ENCODE measurements around the gene GARNL3. TPM values are rescaled to one million over a fixed set of nuclear protein-coding genes. Genes with fewer than 3 reads are reported as not detected.

GARNL3 gene
- total RNA-seq, 1 experiment from 2014 or later, result 15.5 TPM

DNA sequence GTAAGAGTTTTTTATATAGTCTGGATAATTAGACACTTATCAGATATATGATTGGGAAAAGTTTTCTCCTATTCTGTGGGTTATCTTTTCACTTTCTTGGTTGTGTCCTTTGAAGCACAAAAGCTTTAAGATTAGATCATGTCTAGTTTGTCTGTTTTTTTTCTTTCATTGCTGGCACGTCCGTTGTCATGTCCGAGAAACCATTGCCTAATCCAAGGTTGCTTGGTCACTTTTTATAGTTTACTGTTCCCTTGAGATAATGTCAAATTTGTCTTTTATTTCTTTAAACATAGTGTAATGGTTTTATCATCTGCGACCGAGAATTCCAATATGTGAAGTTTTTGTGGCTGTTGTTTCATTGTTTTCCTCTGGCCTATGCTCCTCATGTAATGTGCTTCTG lies 28.8 kb downstream of the GARNL3 start:
- H3K4me3 ChIP-seq (ENCODE audit: low read length), result no peak overlapping the region
- H3F3A ChIP-seq (ENCODE audit: low read length, unreplicated experiment), result no peaks in the 10 kb centered on the region
- H3K36me3 ChIP-seq (ENCODE audit: low read depth, low read length), result no peaks in the 10 kb centered on the region
- DNase-seq (no peak), ATAC-seq (no peak)
- ChIA-PET POLR2A (ENCODE audit: unreplicated experiment) (no interaction called here), CTCF (no interaction called here)
- H2AFZ ChIP-seq (ENCODE audit: low read length), result no peak overlapping the region
- no peak overlapping the region for H3K27ac ChIP-seq (ENCODE audit: low read length)
- no peak overlapping the region for H3K4me2 ChIP-seq (ENCODE audit: low read length)
- no TSS peak for BruUV-seq (replicated peaks)
- H3K9ac ChIP-seq (ENCODE audit: low read length), result no peak overlapping the region
- no peaks in the 10 kb centered on the region for H3K9me2 ChIP-seq (replicated peaks; ENCODE audit: low read length)
- peaks cover 9% of the 10 kb centered on the region; the same call in 1 of the 2 replicates for H3K4me1 ChIP-seq (ENCODE audit: insufficient read depth, low read length)
- no peaks in the 10 kb centered on the region for H3K79me2 ChIP-seq (ENCODE audit: low read length)
- intact Hi-C loops (cut with micrococcal nuclease), result no loop called here
- no peaks in the 10 kb centered on the region for H3K9me3 ChIP-seq (ENCODE audit: low read length)
- TF ChIP-seq EZH2 (IDR thresholded peaks at IDR 0.05; ENCODE audit: low read length, unreplicated experiment) (no peak), EZH2phosphoT487 (IDR thresholded peaks at IDR 0.05; ENCODE audit: borderline replicate concordance, low read length) (no peak)
- TF ChIP-seq, protein P1, sequence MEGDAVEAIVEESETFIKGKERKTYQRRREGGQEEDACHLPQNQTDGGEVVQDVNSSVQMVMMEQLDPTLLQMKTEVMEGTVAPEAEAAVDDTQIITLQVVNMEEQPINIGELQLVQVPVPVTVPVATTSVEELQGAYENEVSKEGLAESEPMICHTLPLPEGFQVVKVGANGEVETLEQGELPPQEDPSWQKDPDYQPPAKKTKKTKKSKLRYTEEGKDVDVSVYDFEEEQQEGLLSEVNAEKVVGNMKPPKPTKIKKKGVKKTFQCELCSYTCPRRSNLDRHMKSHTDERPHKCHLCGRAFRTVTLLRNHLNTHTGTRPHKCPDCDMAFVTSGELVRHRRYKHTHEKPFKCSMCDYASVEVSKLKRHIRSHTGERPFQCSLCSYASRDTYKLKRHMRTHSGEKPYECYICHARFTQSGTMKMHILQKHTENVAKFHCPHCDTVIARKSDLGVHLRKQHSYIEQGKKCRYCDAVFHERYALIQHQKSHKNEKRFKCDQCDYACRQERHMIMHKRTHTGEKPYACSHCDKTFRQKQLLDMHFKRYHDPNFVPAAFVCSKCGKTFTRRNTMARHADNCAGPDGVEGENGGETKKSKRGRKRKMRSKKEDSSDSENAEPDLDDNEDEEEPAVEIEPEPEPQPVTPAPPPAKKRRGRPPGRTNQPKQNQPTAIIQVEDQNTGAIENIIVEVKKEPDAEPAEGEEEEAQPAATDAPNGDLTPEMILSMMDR (conservative IDR thresholded peaks at IDR 0.05; ENCODE audit: low read depth, low read length), result no peak
- no peaks in the 10 kb centered on the region for H4K20me1 ChIP-seq (ENCODE audit: low read length)
- H3K27me3 ChIP-seq (ENCODE audit: low read length), result no peaks in the 10 kb centered on the region

DNA sequence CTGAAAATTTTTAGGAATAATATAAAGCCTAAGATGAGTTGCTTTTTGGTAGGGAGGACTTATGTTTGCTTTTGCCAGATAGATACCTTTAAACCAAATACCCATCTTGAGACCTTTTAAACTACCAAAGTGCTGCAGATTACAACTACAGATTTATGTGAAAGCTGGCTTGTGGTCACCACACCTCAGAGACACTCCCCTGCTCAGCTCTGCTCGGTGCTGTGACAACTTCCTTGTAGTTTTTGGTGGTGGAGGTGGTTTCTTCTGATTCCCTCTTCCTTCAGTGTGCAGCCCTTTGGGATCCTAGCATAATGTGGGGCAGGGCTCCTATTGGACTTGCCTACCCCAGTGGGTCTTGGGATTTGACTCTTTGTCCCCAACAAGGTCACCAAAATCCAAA lies 29.2 kb downstream of the GARNL3 start:
- Histone ChIP-seq H3K9ac (ENCODE audit: low read length) (no peak overlapping the region), H3F3A (ENCODE audit: low read length, unreplicated experiment) (no peaks in the 10 kb centered on the region), H3K27ac (ENCODE audit: low read length) (no peak overlapping the region), H3K9me2 (replicated peaks; ENCODE audit: low read length) (no peaks in the 10 kb centered on the region), H3K36me3 (ENCODE audit: low read depth, low read length) (no peaks in the 10 kb centered on the region), H4K20me1 (ENCODE audit: low read length) (no peaks in the 10 kb centered on the region), H2AFZ (ENCODE audit: low read length) (no peak overlapping the region), H3K79me2 (ENCODE audit: low read length) (no peaks in the 10 kb centered on the region), H3K9me3 (ENCODE audit: low read length) (no peaks in the 10 kb centered on the region), H3K4me3 (ENCODE audit: low read length) (no peak overlapping the region), H3K4me1 (ENCODE audit: insufficient read depth, low read length) (peaks cover 9% of the 10 kb centered on the region; the same call in 1 of the 2 replicates), H3K27me3 (ENCODE audit: low read length) (no peaks in the 10 kb centered on the region), H3K4me2 (ENCODE audit: low read length) (no peak overlapping the region)
- TF ChIP-seq EZH2phosphoT487 (IDR thresholded peaks at IDR 0.05; ENCODE audit: borderline replicate concordance, low read length) (no peak), EZH2 (IDR thresholded peaks at IDR 0.05; ENCODE audit: low read length, unreplicated experiment) (no peak)
- TF ChIP-seq, protein P1 (conservative IDR thresholded peaks at IDR 0.05; ENCODE audit: low read depth, low read length), result no peak
- BruUV-seq (replicated peaks), result no TSS peak
- DNase-seq, result no peak
- CTCF ChIA-PET, result no interaction called here
- ATAC-seq, result no peak
- intact Hi-C loops (cut with micrococcal nuclease), result no loop called here
- POLR2A ChIA-PET (ENCODE audit: unreplicated experiment), result no interaction called here

DNA sequence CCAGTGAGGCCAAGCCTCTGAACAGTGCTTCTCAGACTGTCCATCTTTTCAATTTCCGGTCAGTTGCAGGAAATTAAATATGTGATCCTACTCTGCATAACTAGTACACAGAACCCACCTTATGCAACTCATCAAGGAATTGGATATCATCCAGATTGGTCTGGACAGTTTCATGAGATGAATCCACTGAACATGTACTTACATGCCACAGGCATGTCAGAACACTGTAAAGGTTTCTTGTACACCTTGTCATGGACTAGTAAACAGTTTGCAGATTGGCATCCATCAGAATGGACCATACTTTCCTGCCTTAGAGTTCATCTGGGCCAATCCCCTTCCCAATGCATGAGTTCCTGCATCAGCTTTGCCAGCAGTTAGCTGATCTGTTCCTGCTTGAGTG lies 30.4 kb downstream of the GARNL3 start:
- TF ChIP-seq, protein P1 (conservative IDR thresholded peaks at IDR 0.05; ENCODE audit: low read depth, low read length), result no peak
- TF ChIP-seq EZH2phosphoT487 (IDR thresholded peaks at IDR 0.05; ENCODE audit: borderline replicate concordance, low read length) (no peak), EZH2 (IDR thresholded peaks at IDR 0.05; ENCODE audit: low read length, unreplicated experiment) (no peak)
- no peaks in the 10 kb centered on the region for H3F3A ChIP-seq (ENCODE audit: low read length, unreplicated experiment)
- no peak for ATAC-seq
- CTCF ChIA-PET, result no interaction called here
- no peak overlapping the region for H2AFZ ChIP-seq (ENCODE audit: low read length)
- intact Hi-C loops (cut with micrococcal nuclease), result no loop called here
- POLR2A ChIA-PET (ENCODE audit: unreplicated experiment), result no interaction called here
- H3K9me2 ChIP-seq (replicated peaks; ENCODE audit: low read length), result no peaks in the 10 kb centered on the region
- H3K9ac ChIP-seq (ENCODE audit: low read length), result no peak overlapping the region
- H4K20me1 ChIP-seq (ENCODE audit: low read length), result no peaks in the 10 kb centered on the region
- H3K79me2 ChIP-seq (ENCODE audit: low read length), result no peaks in the 10 kb centered on the region
- no peak for DNase-seq
- H3K4me2 ChIP-seq (ENCODE audit: low read length), result no peak overlapping the region
- no peaks in the 10 kb centered on the region for H3K27me3 ChIP-seq (ENCODE audit: low read length)
- H3K4me3 ChIP-seq (ENCODE audit: low read length), result no peak overlapping the region
- H3K36me3 ChIP-seq (ENCODE audit: low read depth, low read length), result no peaks in the 10 kb centered on the region
- H3K27ac ChIP-seq (ENCODE audit: low read length), result no peak overlapping the region
- BruUV-seq (replicated peaks), result no TSS peak
- H3K9me3 ChIP-seq (ENCODE audit: low read length), result no peaks in the 10 kb centered on the region
- H3K4me1 ChIP-seq (ENCODE audit: insufficient read depth, low read length), result peaks cover 9% of the 10 kb centered on the region; the same call in 1 of the 2 replicates

Measured in PC-3 (cell line).